HG02678 (cell line): ENCODE measurements around the gene NADK.
A peak's percentile ranks its signal among the peaks of the same experiment; 100 is the strongest.
"Not testable (repeated sequence)": the region's sequence is repeated elsewhere in the genome, so short reads cannot be mapped to it uniquely, and the experiment has no call there.

Experiments used
- ATAC-seq: cut with Tn5 transposase; IDR thresholded peaks from one replicate; pipeline ENCODE4 v1.9.1; 2021; ENCODE audit warnings: mild to moderate bottlenecking, moderate library complexity; ENCODE audit not compliant: unreplicated experiment

NADK gene

GRCh38 chr1:1752190-1752589, 26.1 kb downstream of the NADK start:
- no peak for ATAC-seq

DNA sequence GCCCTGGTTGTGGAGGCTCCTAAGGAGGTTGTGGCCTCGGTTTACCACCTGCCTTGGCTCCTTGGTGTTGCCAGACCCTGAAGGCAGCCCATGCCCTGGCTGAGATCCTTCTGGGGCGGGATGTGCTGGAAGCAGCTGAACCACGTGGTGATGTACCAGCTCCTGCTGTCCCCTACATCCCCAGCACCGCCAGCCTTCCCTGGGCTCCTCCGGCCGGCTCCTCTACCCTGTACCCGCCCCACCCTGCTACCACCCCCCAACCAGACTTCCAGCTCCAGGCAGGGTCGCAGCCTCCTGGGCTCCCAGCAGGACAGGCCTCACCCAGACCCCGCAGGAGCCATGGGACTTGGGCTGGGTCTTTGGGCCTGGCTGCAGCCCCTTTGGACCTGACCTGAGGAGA, 28.3 kb downstream of the NADK start:
- ATAC-seq: not testable (repeated sequence)

- ATAC-seq: no peak
These were observed 29.5 kb downstream of the NADK start for GRCh38 chr1:1748686-1749321.

- peak; percentile 87 for ATAC-seq
These were observed 31.7 kb downstream of the NADK start for GRCh38 chr1:1746566-1746909.

DNA sequence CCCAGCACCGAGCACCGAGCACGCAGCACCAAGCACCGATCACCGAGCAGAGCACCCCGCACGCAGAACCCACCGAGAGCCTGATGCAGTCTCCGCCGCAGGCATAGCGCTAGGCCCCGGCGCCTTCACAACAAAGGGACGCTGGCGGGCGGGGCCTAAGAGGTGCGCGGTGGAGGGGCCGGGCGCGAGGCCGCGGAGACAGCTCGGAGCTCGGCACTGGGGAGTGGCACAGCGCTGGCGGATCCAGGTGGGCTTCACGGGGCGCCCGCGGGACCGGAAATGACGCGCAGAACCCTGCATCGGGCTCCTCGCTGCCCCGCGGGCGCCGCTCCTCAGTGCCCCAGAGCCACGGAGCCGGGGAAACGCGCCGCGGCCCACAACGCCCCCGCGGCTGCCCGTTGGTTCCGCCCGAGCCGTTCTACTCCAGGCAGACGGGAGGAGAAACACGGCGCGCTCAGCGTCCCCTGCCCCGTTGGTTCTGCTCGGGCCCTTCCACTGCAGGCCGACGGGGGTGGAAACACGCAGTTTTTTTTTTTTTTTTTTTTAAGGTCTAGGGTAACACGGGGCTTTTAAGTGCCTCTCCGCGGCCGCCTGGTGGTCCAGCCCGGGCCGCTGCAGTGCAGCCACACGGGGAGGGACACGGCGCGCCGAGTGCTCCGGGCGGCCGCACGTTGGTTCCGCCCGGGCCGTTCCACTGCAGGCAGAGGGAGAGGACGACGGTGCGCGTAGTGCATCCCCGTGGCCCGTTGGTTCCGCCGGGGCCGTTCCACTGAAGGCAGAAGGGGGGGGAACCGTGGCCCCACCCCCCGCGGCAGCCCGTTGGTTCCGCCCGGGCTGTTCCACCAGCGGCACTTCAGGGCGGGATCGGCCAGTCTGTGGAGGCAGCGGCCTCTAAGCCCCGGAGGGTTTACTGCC, 32.4 kb downstream of the NADK start:
- peak; percentile 56 for ATAC-seq

- not testable (repeated sequence) for ATAC-seq
These were observed 35.7 kb downstream of the NADK start for GRCh38 chr1:1742529-1742928.

DNA sequence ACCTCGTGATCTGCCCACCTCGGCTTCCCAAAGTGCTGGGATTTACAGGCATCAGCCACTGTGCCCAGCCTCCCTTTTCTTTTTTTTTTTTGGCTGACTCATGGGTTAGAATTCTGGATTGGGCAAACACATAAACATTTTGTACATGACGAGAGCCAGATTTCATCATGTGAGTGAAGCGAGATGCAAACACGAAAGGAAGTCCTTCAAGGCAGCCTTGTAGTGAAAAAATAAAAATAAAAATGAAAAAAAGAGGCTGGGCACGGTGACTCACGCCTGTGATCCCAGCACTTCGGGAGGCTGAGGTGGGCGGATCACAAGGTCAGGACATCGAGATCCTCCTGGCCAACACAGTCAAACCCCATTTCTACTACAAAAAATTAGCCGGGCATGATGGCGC, 37.3 kb downstream of the NADK start:
- ATAC-seq: not testable (repeated sequence)

DNA sequence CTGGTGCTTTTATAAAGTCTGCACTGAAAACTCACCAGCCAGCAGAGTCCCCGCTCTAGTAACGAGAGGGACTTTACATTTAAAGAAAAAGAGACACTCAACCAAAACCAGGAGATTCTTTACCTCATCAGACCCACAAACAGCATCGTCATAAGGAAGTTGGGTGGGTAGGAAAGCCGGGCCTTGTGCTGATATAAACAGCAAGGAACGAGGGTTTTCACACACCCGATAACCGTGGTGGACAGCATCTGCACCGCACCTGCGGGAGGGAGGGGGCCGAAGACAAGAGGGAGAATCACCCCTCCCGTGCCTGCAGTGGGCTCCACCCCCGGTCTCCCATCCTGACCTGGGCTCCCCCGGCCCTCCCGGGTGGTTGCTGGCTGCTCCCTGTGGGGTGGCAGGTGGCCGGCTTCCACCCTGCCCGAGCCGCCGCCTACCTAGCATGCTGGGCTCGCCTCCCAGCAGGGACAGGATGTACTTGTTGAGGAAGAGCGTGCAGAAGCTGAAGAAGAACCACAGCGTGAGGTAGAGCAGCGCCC, 39.4 kb downstream of the NADK start:
- ATAC-seq: not testable (repeated sequence)

- not testable (repeated sequence) for ATAC-seq
These were observed 40.3 kb downstream of the NADK start for GRCh38 chr1:1737675-1738590.

DNA sequence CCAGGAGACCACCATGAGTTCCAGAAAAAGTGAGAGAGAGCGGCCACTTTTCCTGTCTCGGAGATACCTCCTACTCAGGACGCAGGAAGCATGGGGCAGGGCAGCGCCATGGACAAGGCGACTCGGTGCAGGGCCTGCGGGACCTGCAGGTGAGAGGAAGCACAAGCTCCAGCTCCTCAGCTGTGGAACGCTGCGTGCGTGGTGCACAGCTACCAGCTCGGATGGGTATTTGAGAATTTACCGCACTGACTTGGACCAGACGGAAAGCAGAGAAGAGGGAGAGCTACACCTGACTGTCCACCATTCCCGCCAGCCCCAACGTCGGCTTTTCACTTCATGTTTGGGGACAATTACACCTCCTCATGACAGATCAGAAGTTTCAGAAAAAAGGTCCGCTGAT, 45.9 kb downstream of the NADK start:
- ATAC-seq: no peak

- ATAC-seq: no peak
These were observed 47.4 kb downstream of the NADK start for GRCh38 chr1:1730870-1731269.

DNA sequence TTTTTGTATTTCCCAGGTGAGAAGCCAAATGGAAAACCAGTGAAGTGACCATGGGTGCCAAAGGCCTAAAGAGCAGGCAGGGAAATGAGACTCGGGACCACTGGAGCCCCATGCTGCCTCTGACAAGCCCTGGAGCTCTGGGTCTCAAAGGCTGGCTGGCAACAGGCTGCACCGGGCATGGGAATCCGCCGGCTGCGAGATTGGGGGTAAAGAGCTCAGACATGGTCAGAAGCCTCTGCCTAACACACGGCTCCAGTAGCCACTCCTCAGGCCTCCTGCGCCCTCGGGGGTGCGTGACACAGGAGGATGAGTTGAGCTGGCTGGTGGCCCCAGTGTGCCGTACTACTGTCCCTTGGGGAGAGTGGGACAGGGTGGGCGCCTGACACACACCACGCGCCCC, 48.0 kb downstream of the NADK start:
- ATAC-seq: not testable (repeated sequence)

GRCh38 chr1:1729116-1729816, 49.0 kb downstream of the NADK start:
- not testable (repeated sequence) for ATAC-seq

DNA sequence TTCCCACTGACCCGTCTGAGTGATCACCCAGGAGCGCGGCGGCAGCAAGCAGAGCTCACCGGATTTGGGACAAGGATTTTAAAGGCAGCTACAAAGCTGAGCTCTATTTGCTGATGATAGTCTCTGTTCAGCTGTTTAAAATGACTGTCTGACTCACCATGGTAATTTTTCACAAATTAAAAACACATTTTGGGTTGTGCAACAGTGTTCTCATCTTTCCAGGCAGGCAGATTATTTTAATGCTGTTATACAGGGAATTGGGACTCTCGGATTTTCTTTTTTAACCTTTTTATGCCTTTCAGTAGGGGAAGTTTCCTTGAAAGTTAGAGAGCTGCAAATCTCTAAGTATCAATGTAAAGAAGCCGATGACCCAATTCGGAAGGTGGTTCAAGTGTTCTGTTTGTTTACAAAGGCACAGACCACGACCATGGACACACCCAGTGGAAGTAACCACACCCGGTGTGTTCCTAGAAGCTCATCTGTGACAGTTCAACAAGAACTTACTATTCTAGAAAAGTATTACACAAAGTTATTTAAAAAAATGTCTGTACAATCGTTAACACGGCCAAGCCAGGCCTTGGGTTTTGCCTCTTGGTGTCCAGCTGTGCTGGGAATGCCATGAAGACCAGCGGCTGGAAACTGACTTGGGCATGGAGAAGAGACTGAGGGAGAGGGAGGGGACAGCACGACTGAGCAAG, 49.8 kb downstream of the NADK start:
- ATAC-seq: not testable (repeated sequence)

GRCh38 chr1:1727131-1727651, 51.1 kb downstream of the NADK start:
- ATAC-seq: not testable (repeated sequence)

DNA sequence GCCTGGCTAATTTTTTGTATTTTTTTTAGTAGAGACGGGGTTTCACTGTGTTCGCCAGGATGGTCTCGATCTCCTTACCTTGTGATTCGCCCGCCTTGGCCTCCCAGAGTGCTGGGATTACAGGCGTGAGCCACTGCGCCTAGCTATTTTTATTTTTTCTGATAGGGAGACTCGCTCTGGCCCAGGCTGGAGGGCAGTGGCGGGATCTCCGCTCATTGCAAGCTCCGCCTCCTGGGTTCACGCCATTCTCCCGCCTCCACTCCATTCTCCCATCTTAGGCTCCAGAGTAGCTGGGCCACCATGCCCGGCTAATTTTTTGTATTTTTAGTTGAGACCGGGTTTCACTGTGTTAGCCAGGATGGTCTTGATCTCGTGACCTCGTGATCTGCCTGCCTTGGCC, 52.2 kb downstream of the NADK start:
- ATAC-seq: not testable (repeated sequence)

DNA sequence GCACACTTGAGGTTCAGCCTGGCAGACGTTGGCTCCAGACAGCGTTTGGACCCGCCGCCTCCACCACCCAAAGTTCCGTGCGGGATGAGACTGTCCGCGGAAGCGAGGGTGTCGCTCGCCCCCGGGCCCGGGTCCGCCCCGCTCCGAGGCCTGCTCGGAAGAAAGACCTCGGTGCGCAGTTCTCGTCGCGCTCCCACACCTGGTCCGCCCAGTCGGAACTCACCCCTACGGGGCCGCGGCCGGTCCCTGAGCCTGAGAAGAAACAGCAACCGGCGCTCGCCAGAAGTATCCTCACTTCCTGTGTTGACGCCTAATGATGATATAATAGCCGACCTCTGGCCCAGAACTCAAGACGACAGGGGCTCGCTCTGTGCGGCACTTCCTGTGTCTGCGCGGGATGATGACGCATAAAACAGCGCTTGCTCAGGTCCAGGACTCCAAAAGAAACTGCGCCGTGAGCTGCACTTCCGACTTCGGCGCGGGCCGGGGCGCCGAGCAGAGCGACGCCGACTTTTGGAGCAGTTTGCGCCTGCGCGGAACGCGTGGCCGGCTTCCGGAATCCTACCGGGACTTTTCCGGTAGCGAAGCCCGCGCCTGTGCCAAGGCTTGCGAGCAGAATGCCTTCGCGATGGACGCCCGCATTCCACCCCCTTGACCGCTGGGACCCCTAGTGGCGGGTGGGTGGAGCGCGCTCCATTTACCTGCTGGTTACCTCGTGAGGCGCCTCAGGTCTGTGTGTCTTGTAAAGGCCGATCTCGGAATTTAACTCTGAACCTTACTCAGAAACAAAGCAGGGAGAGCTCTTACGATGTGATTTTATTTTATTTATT, 54.0 kb downstream of the NADK start, which contains the start of gene CDK11A:
Gene CDK11A (minus strand): TSS at position 323 of the 830 bp plus-strand sequence. CDS start 1,539 bp downstream, outside the sequence.
- peak; percentile 93 for ATAC-seq

DNA sequence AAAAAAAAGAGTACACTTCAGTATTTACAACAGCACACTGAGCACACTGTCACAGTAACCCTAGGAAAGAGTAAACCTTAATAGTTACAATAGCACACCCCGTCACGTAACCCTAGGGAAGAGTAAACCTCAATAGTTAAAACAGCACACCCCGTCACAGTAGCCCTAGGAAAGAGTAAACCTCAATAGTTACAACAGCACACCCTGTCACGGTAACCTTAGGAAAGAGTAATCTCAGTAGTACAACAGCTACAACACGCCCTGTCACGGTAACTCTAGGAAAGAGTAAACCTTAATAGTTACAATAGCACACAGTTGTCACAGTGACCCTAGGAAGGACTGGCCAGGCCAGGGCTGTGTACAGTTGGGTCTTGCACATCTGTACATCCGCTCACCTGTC, 57.1 kb downstream of the NADK start:
- ATAC-seq: no peak
